ENCODE results near the gene TMEM258. TPM values are rescaled to one million over a fixed set of nuclear protein-coding genes. Genes with fewer than 3 reads are reported as not detected.

The TMEM258 gene
- total and polyA plus RNA-seq, 4 donors: 43.9 to 229 (median 163) TPM

DNA sequence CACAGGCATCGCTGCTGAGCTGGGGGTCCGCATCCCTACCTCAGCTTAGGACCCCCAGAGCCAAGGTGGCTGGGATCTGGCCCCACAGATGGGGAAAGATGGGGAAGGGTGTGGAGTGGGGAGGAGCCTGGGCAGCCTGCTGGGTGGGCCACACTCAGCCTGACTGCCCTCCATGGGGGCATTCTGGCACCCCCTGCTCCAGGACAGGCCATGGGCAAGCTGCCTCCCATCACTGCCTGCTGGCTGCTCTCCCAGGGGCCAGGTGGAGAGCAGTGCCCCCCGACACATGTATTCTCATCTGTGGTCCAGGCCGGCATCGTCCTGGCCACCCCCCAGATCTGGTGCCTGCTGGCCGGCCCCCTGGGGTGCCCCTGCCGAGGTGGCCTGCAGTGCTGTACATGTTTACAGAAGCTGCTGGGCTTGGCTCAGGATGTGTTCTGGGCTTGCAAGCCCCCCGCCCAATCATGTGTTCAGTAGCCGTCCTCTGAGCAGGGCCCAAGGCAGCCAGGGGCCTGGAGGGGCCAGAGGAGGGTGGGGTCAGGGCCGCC is 47.7 kb downstream of the TMEM258 start:
- TF ChIP-seq, protein P1, sequence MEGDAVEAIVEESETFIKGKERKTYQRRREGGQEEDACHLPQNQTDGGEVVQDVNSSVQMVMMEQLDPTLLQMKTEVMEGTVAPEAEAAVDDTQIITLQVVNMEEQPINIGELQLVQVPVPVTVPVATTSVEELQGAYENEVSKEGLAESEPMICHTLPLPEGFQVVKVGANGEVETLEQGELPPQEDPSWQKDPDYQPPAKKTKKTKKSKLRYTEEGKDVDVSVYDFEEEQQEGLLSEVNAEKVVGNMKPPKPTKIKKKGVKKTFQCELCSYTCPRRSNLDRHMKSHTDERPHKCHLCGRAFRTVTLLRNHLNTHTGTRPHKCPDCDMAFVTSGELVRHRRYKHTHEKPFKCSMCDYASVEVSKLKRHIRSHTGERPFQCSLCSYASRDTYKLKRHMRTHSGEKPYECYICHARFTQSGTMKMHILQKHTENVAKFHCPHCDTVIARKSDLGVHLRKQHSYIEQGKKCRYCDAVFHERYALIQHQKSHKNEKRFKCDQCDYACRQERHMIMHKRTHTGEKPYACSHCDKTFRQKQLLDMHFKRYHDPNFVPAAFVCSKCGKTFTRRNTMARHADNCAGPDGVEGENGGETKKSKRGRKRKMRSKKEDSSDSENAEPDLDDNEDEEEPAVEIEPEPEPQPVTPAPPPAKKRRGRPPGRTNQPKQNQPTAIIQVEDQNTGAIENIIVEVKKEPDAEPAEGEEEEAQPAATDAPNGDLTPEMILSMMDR (IDR thresholded peaks at IDR 0.05; ENCODE audit: control extremely low read depth, extremely low read depth): no peak
- peaks cover 0 to 7% (median 3%) of the 10 kb centered on the region in 5 donors for H3K4me1 ChIP-seq (ENCODE audit: control insufficient read depth in 5 of 5, insufficient read depth in 5 of 5, low read length in 5 of 5)
- no peak for DNase-seq
- WGBS, 2 donors: 92 to 93% methylated on average over 10 of the region's 10 CpGs
- no peak overlapping the region for H3K4me3 ChIP-seq
- ATAC-seq (ENCODE audit: insufficient read depth, low FRiP score): no peak
- no peaks in the 10 kb centered on the region for H3K27me3 ChIP-seq (ENCODE audit: control insufficient read depth in 3 of 3, insufficient read depth in 3 of 3, low read length in 2 of 3)
- H3K27ac ChIP-seq (ENCODE audit: low read depth in 1 of 2, low read length in 1 of 2): no peak overlapping the region
- H3K36me3 ChIP-seq (ENCODE audit: control insufficient read depth in 4 of 4, insufficient read depth in 4 of 4, low read length in 4 of 4): peaks cover 0 to 5% (median 2%) of the 10 kb centered on the region in 4 donors
- H3K9me3 ChIP-seq (ENCODE audit: control insufficient read depth in 4 of 4, insufficient read depth in 3 of 4, low read length in 3 of 4): no peaks in the 10 kb centered on the region
- no peak overlapping the region for H3K9ac ChIP-seq (ENCODE audit: insufficient read depth in 1 of 2, low read length in 2 of 2)

DNA sequence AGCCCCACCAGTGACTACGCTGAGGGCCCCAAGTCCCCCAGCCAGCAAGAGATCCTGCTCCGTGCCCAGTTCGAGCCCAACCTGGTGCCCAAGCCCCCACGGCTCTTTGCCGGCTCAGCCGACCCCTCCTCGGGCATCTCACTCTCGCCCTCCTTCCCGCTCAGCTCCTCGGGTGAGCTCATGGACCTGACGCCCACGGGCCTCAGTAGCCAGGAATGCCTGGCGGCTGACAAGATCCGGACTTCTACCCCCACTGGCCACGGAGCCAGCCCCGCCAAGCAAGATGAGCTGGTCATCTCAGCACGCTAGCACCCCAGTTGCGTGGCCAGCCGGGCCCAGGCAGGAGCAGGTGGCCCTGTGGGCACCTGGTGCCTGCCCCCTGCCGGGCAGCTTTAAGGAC is 48.2 kb downstream of the TMEM258 start:
- Histone ChIP-seq H3K4me1 (ENCODE audit: control insufficient read depth in 5 of 5, insufficient read depth in 5 of 5, low read length in 5 of 5) (peaks cover 0 to 4% (median 3%) of the 10 kb centered on the region in 5 donors), H3K9me3 (ENCODE audit: control insufficient read depth in 4 of 4, insufficient read depth in 3 of 4, low read length in 3 of 4) (no peaks in the 10 kb centered on the region), H3K4me3 (no peak overlapping the region), H3K27ac (ENCODE audit: low read depth in 1 of 2, low read length in 1 of 2) (no peak overlapping the region), H3K36me3 (ENCODE audit: control insufficient read depth in 4 of 4, insufficient read depth in 4 of 4, low read length in 4 of 4) (peaks cover 0 to 8% (median 2%) of the 10 kb centered on the region in 4 donors), H3K9ac (ENCODE audit: insufficient read depth in 1 of 2, low read length in 2 of 2) (no peak overlapping the region), H3K27me3 (ENCODE audit: control insufficient read depth in 3 of 3, insufficient read depth in 3 of 3, low read length in 2 of 3) (no peaks in the 10 kb centered on the region)
- TF ChIP-seq, protein P1 (IDR thresholded peaks at IDR 0.05; ENCODE audit: control extremely low read depth, extremely low read depth): no peak
- ATAC-seq (ENCODE audit: insufficient read depth, low FRiP score) (no peak), DNase-seq (no peak)
- WGBS, 2 donors: 92 to 94% methylated on average over 20 of the region's 20 CpGs

DNA sequence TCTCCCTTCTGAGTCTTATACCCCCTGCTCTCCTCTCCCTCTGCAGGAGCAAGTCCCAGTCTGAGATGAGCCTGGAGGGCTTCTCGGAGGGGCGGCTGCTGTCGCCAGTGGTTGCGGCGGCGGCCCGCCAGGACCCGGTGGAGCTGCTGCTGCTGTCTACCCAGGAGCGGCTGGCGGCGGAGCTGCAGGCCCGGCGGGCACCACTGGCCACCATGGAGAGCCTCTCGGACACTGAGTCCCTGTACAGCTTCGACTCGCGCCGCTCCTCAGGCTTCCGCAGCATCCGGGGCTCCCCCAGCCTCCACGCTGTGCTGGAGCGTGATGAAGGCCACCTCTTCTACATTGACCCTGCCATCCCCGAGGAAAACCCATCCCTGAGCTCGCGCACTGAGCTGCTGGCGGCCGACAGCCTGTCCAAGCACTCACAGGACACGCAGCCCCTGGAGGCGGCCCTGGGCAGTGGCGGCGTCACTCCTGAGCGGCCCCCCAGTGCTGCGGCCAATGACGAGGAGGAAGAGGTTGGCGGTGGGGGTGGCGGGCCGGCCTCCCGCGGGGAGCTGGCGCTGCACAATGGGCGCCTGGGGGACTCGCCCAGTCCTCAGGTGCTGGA is 48.8 kb downstream of the TMEM258 start:
- no peak for ATAC-seq (ENCODE audit: insufficient read depth, low FRiP score)
- H3K4me1 ChIP-seq (ENCODE audit: control insufficient read depth in 5 of 5, insufficient read depth in 5 of 5, low read length in 5 of 5): peaks cover 0 to 4% (median 3%) of the 10 kb centered on the region in 5 donors
- DNase-seq: no peak
- H3K9ac ChIP-seq (ENCODE audit: insufficient read depth in 1 of 2, low read length in 2 of 2): no peak overlapping the region
- no peak overlapping the region for H3K4me3 ChIP-seq
- no peak overlapping the region for H3K27ac ChIP-seq (ENCODE audit: low read depth in 1 of 2, low read length in 1 of 2)
- TF ChIP-seq, protein P1 (IDR thresholded peaks at IDR 0.05; ENCODE audit: control extremely low read depth, extremely low read depth): no peak
- H3K27me3 ChIP-seq (ENCODE audit: control insufficient read depth in 3 of 3, insufficient read depth in 3 of 3, low read length in 2 of 3): no peaks in the 10 kb centered on the region
- 91 to 95% methylated on average over 42 of the region's 42 CpGs for WGBS, 2 donors
- no peaks in the 10 kb centered on the region for H3K9me3 ChIP-seq (ENCODE audit: control insufficient read depth in 4 of 4, insufficient read depth in 3 of 4, low read length in 3 of 4)
- peaks cover 0 to 8% (median 2%) of the 10 kb centered on the region in 4 donors for H3K36me3 ChIP-seq (ENCODE audit: control insufficient read depth in 4 of 4, insufficient read depth in 4 of 4, low read length in 4 of 4)
